Measurements from ENCODE around the gene POU6F2. TPM values are rescaled to one million over a fixed set of nuclear protein-coding genes. Genes with fewer than 3 reads are reported as not detected.
"Not testable (repeated sequence)": the region's sequence is repeated elsewhere in the genome, so short reads cannot be mapped to it uniquely, and the experiment has no call there.

The POU6F2 gene
- total and polyA plus RNA-seq, 7 donors, result 0.01 TPM; not detected in 6

DNA sequence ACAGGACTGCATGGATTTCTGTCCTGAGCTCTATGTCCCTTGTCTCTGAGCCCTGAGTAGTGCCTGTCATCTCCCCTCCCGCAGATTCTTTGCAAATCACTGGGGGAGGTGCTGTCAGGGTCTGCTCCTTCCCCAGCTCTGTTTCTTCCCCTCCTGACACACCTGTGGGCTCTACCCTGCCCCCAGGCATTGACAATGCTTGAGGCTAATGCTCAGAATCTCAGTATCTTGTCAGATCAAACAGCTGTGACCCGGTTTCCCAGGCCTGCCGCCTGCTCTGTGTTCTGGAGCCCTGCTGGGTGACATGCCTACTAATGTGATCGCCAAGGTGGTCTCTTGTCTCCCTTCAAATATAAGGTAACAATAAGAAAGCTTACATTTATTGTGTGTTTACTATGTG lies 209.0 kb downstream of the POU6F2 start:
- intact Hi-C loops (cut with DNase I), result no loop called here
- ATAC-seq, result no peak
- no peak for DNase-seq
- H3K27me3 ChIP-seq (ENCODE audit: insufficient read depth in 3 of 3, low read length in 2 of 3), result peaks cover 0 to under 1% (median 0%) of the 10 kb centered on the region in 3 donors
- TF ChIP-seq, protein P1, sequence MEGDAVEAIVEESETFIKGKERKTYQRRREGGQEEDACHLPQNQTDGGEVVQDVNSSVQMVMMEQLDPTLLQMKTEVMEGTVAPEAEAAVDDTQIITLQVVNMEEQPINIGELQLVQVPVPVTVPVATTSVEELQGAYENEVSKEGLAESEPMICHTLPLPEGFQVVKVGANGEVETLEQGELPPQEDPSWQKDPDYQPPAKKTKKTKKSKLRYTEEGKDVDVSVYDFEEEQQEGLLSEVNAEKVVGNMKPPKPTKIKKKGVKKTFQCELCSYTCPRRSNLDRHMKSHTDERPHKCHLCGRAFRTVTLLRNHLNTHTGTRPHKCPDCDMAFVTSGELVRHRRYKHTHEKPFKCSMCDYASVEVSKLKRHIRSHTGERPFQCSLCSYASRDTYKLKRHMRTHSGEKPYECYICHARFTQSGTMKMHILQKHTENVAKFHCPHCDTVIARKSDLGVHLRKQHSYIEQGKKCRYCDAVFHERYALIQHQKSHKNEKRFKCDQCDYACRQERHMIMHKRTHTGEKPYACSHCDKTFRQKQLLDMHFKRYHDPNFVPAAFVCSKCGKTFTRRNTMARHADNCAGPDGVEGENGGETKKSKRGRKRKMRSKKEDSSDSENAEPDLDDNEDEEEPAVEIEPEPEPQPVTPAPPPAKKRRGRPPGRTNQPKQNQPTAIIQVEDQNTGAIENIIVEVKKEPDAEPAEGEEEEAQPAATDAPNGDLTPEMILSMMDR (IDR thresholded peaks at IDR 0.05), result no peak
- no peaks in the 10 kb centered on the region for H3K9me3 ChIP-seq
- no peaks in the 10 kb centered on the region for H3K36me3 ChIP-seq (ENCODE audit: insufficient read depth in 1 of 2, low read depth in 1 of 2)
- no peaks in the 10 kb centered on the region for H3K4me1 ChIP-seq
- 69 to 73% (median 72%) methylated on average over 4 of the region's 4 CpGs for WGBS, 3 donors
- no peak overlapping the region for H3K4me3 ChIP-seq
- H3K27ac ChIP-seq, result no peak overlapping the region

DNA sequence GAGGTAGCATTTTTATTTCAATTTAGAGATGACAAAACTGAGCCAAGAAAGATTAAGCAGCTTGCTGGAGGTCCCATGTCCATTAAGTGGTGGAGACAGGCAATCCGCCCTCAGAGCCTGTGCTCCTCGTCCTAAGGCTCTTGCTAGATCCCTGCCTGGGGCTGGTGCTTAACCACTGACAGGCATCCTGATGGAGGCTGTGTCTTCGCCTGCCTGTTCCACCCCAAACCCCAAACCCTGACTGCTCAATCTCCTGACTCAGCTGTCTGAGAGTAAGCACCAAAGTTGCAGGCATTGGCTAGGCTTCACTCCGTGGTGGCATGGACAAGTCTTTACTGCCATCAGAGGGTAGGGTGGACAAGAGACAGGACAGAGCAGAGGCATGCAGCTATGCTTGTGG lies 209.4 kb downstream of the POU6F2 start:
- 51 to 57% (median 53%) methylated on average over 4 of the region's 4 CpGs for WGBS, 3 donors
- H3K36me3 ChIP-seq (ENCODE audit: insufficient read depth in 1 of 2, low read depth in 1 of 2), result no peaks in the 10 kb centered on the region
- no peaks in the 10 kb centered on the region for H3K27me3 ChIP-seq (ENCODE audit: insufficient read depth in 3 of 3, low read length in 2 of 3)
- TF ChIP-seq, protein P1 (IDR thresholded peaks at IDR 0.05), result no peak
- no peak overlapping the region for H3K27ac ChIP-seq
- no peak overlapping the region for H3K4me3 ChIP-seq
- ATAC-seq, result no peak
- no peaks in the 10 kb centered on the region for H3K4me1 ChIP-seq
- H3K9me3 ChIP-seq, result no peaks in the 10 kb centered on the region
- no peak for DNase-seq
- intact Hi-C loops (cut with DNase I), result no loop called here

DNA sequence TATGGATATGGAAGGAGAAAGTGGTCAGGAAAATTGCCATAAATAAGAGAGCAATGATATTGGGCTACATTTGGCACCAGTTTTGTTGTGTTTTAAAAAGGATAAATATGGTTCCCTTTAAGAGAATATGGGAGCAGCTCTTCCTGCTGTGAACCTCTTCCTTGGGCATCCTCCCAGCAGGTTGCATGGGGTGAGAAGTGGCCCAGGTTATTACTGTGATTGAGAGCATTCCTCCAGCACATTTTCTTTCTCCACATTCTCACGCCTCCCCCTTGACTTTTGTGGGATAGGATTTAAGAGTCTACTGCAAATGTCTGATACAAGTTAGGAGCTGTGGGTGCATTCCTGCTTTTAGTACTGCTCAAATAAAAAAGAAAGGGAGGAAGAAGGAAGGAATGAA lies 214.8 kb downstream of the POU6F2 start:
- DNase-seq (no peak), ATAC-seq (no peak)
- WGBS, 3 donors, result 58 to 77% (median 68%) methylated on average over 1 of the region's 1 CpG
- intact Hi-C loops (cut with DNase I), result no loop called here
- H3K4me1 ChIP-seq, result no peaks in the 10 kb centered on the region
- TF ChIP-seq, protein P1 (IDR thresholded peaks at IDR 0.05), result no peak
- H3K27ac ChIP-seq, result no peak overlapping the region
- H3K4me3 ChIP-seq, result no peak overlapping the region
- H3K9me3 ChIP-seq, result no peaks in the 10 kb centered on the region
- H3K27me3 ChIP-seq (ENCODE audit: insufficient read depth in 3 of 3, low read length in 2 of 3), result no peaks in the 10 kb centered on the region
- H3K36me3 ChIP-seq (ENCODE audit: insufficient read depth in 1 of 2, low read depth in 1 of 2), result no peaks in the 10 kb centered on the region

- H3K27me3 ChIP-seq (ENCODE audit: insufficient read depth in 3 of 3, low read length in 2 of 3); H3K4me1 ChIP-seq; H3K4me3 ChIP-seq; ATAC-seq; H3K9me3 ChIP-seq; intact Hi-C loops (cut with DNase I); DNase-seq; H3K27ac ChIP-seq; H3K36me3 ChIP-seq (ENCODE audit: insufficient read depth in 1 of 2, low read depth in 1 of 2): not testable (repeated sequence)
- WGBS, 3 donors, result 91 to 94% (median 93%) methylated on average over 10 of the region's 10 CpGs
Measured at GRCh38 chr7:39194388-39194787, 216.7 kb downstream of the POU6F2 start.

DNA sequence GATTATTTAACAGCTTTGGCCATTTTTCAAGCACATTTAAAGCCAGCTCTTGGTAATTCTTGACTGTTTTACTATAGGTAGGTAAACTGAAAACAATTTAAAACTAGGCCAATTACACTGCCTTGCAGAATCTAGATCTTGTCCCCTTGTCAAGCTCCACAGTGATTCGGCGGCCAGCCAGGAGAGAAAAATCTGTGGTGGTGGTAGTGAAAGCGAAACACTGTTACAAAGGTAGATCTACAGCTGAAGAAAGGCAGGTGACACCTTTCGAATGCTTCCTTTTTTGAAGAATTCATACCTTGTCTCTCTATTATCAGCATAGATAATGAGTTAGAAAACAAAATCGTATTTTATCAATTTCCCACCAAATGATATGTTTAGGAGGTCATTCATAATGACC lies 218.3 kb downstream of the POU6F2 start:
- intact Hi-C loops (cut with DNase I), result no loop called here
- Histone ChIP-seq H3K27me3 (ENCODE audit: insufficient read depth in 3 of 3, low read length in 2 of 3) (no peaks in the 10 kb centered on the region), H3K4me3 (no peak overlapping the region), H3K36me3 (ENCODE audit: insufficient read depth in 1 of 2, low read depth in 1 of 2) (no peaks in the 10 kb centered on the region), H3K4me1 (no peaks in the 10 kb centered on the region), H3K9me3 (no peaks in the 10 kb centered on the region), H3K27ac (no peak overlapping the region)
- WGBS, 3 donors, result 87 to 92% (median 88%) methylated on average over 5 of the region's 5 CpGs
- TF ChIP-seq, protein P1 (IDR thresholded peaks at IDR 0.05), result no peak
- DNase-seq (no peak), ATAC-seq (no peak)

Measured in psoas muscle (tissue), 8 donors.